Stimulated activated CD4-positive, alpha-beta T cell treated with anti-CD3 and anti-CD28 coated beads, Interleukin-4, amount 100 ng/mL, for 24 hours (primary cell): ENCODE data around the gene CBFA2T3.

ENCODE experiments used
- DNase-seq: peaks from one replicate; pipeline ENCODE4 v3.0.0-alpha.2; 2020

Gene CBFA2T3

GRCh38 chr16:88853325-88853941 lies 123.6 kb downstream of the CBFA2T3 start:
- DNase-seq, result no peak

GRCh38 chr16:88851616-88852015 lies 125.4 kb downstream of the CBFA2T3 start:
- no peak for DNase-seq

GRCh38 chr16:88850531-88851199 lies 126.3 kb downstream of the CBFA2T3 start:
- no peak for DNase-seq

GRCh38 chr16:88848557-88848956 lies 128.4 kb downstream of the CBFA2T3 start:
- DNase-seq, result no peak

- no peak for DNase-seq
Measured at GRCh38 chr16:88847654-88848053, 129.4 kb downstream of the CBFA2T3 start.

- DNase-seq, result no peak
Measured at GRCh38 chr16:88846088-88846487, 130.9 kb downstream of the CBFA2T3 start.

- DNase-seq, result no peak
Measured at GRCh38 chr16:88844419-88845036, 132.5 kb downstream of the CBFA2T3 start.

- no peak for DNase-seq
Measured at GRCh38 chr16:88843256-88843655, 133.8 kb downstream of the CBFA2T3 start.

- no peak for DNase-seq
Measured at GRCh38 chr16:88842806-88843205, 134.2 kb downstream of the CBFA2T3 start.

- no peak for DNase-seq
Measured at GRCh38 chr16:88842308-88842756, 134.7 kb downstream of the CBFA2T3 start.

- no peak for DNase-seq
Measured at GRCh38 chr16:88841521-88842307, 135.3 kb downstream of the CBFA2T3 start.

- no peak for DNase-seq
Measured at GRCh38 chr16:88840600-88841215, 136.3 kb downstream of the CBFA2T3 start.

GRCh38 chr16:88839745-88840599 lies 137.0 kb downstream of the CBFA2T3 start:
- DNase-seq, result no peak

GRCh38 chr16:88839026-88839529 lies 137.9 kb downstream of the CBFA2T3 start:
- DNase-seq, result no peak

GRCh38 chr16:88838566-88838965 lies 138.4 kb downstream of the CBFA2T3 start:
- DNase-seq, result no peak

GRCh38 chr16:88837806-88838205 lies 139.2 kb downstream of the CBFA2T3 start:
- DNase-seq, result no peak

- DNase-seq, result no peak
Measured at GRCh38 chr16:88836791-88837190, 140.2 kb downstream of the CBFA2T3 start.

- no peak for DNase-seq
Measured at GRCh38 chr16:88835818-88836217, 141.2 kb downstream of the CBFA2T3 start.

GRCh38 chr16:88835383-88835782 lies 141.6 kb downstream of the CBFA2T3 start:
- DNase-seq, result no peak

GRCh38 chr16:88834670-88835069 lies 142.3 kb downstream of the CBFA2T3 start:
- DNase-seq, result no peak

GRCh38 chr16:88833086-88833485 lies 143.9 kb downstream of the CBFA2T3 start:
- DNase-seq, result no peak

GRCh38 chr16:88831838-88832237 lies 145.2 kb downstream of the CBFA2T3 start:
- DNase-seq, result no peak
